Stimulated activated CD4-positive, alpha-beta T cell treated with anti-CD3 and anti-CD28 coated beads, Interleukin-2, amount 100 ng/mL, for 4 hours (primary cell): ENCODE measurements around the gene USP24.

ENCODE experiments used
- DNase-seq: peaks from one replicate; pipeline ENCODE4 v3.0.0-alpha.2; 2020; ENCODE audit warnings: low read depth

The USP24 gene

GRCh38 chr1:55069280-55069679 is 145.9 kb downstream of the USP24 start:
- no peak for DNase-seq

GRCh38 chr1:55068638-55069037 is 146.5 kb downstream of the USP24 start:
- DNase-seq = no peak

- DNase-seq = no peak
Measured at GRCh38 chr1:55067914-55068313, 147.2 kb downstream of the USP24 start.

- DNase-seq = no peak
Measured at GRCh38 chr1:55067022-55067778, 148.0 kb downstream of the USP24 start.

- no peak for DNase-seq
Measured at GRCh38 chr1:55065648-55066047, 149.5 kb downstream of the USP24 start.

GRCh38 chr1:55064861-55065263 is 150.3 kb downstream of the USP24 start:
- no peak for DNase-seq

GRCh38 chr1:55064071-55064581 is 151.0 kb downstream of the USP24 start:
- no peak for DNase-seq

- DNase-seq = no peak
Measured at GRCh38 chr1:55063577-55063942, 151.6 kb downstream of the USP24 start.

GRCh38 chr1:55062801-55063576 is 152.2 kb downstream of the USP24 start:
- no peak for DNase-seq

GRCh38 chr1:55061706-55062321 is 153.3 kb downstream of the USP24 start:
- no peak for DNase-seq

GRCh38 chr1:55061000-55061705 is 154.0 kb downstream of the USP24 start:
- DNase-seq = no peak

GRCh38 chr1:55060133-55060999 is 154.8 kb downstream of the USP24 start:
- DNase-seq = no peak

- no peak for DNase-seq
Measured at GRCh38 chr1:55059302-55060132, 155.6 kb downstream of the USP24 start.

GRCh38 chr1:55057956-55058298 is 157.2 kb downstream of the USP24 start:
- DNase-seq = no peak

- no peak for DNase-seq
Measured at GRCh38 chr1:55057270-55057955, 157.8 kb downstream of the USP24 start.

GRCh38 chr1:55056632-55056992 is 158.6 kb downstream of the USP24 start:
- no peak for DNase-seq

- DNase-seq = no peak
Measured at GRCh38 chr1:55055951-55056631, 159.1 kb downstream of the USP24 start.

GRCh38 chr1:55055084-55055882 is 159.9 kb downstream of the USP24 start:
- no peak for DNase-seq
